Stomach (tissue), 4 donors: ENCODE results near the gene PCNP.
"Not testable (repeated sequence)": the region's sequence is repeated elsewhere in the genome, so short reads cannot be mapped to it uniquely, and the experiment has no call there.

Experiments
- CTCF ChIP-seq, 7 experiments: fragments of 450-650 bp in 4 of 7; fragments of 200-600 bp in 3 of 7; sonication (generic) in 3 of 7; IDR thresholded peaks; one replicate each; pipeline ENCODE4 v1.5.1; 2016 to 2019; ENCODE audit warnings: antibody characterized with exemption in 7 of 7, control low read depth in 2 of 7, mild to moderate bottlenecking in 1 of 7
- EP300 ChIP-seq: sonication (generic); formaldehyde crosslinking; IDR thresholded peaks from one replicate; pipeline ENCODE4 v1.6.1; 2017; ENCODE audit warnings: antibody characterized with exemption
- POLR2A ChIP-seq, 4 donors: fragments of 450-650 bp; IDR thresholded peaks; one replicate each; pipeline ENCODE4 v1.6.1; 2016; ENCODE audit warnings: antibody characterized with exemption in 4 of 4, control low read depth in 2 of 4, mild to moderate bottlenecking in 1 of 4, moderate library complexity in 1 of 4

- TF ChIP-seq CTCF (IDR thresholded peaks at IDR 0.05); POLR2A (IDR thresholded peaks at IDR 0.05); EP300: not testable (repeated sequence)
Observed at GRCh38 chr3:101613014-101613413, 39.0 kb downstream of the PCNP start.
